HUES6 (cell line): ENCODE data around the gene NR2F1-AS1.
A peak's percentile ranks its signal among the peaks of the same experiment; 100 is the strongest.
"Not testable (repeated sequence)": the region's sequence is repeated elsewhere in the genome, so short reads cannot be mapped to it uniquely, and the experiment has no call there.

Source experiments
- H3K27ac ChIP-seq: 2 replicates; pipeline ENCODE4 v1.7.0; 2013; ENCODE audit warnings: low read depth, mild to moderate bottlenecking, low read length, inconsistent platforms
- H3K27me3 ChIP-seq: 2 replicates; pipeline ENCODE4 v1.6.1; 2013; ENCODE audit warnings: low read length; ENCODE audit not compliant: control insufficient read depth, insufficient read depth
- H3K36me3 ChIP-seq: 2 replicates; pipeline ENCODE4 v1.6.1; 2013; ENCODE audit warnings: low read length; ENCODE audit not compliant: control insufficient read depth, insufficient read depth
- H3K4me1 ChIP-seq: 2 replicates; pipeline ENCODE4 v1.6.1; 2013; ENCODE audit warnings: low read length; ENCODE audit not compliant: control insufficient read depth, insufficient read depth
- H3K4me3 ChIP-seq: 2 replicates; pipeline ENCODE4 v1.5.1; 2013; ENCODE audit warnings: low read depth, low read length
- H3K9ac ChIP-seq: one replicate; pipeline ENCODE4 v1.6.1; 2013; ENCODE audit warnings: mild to moderate bottlenecking, low read length
- H3K9me3 ChIP-seq: 2 replicates; pipeline ENCODE4 v1.6.1; 2013; ENCODE audit warnings: low read depth, low read length; ENCODE audit not compliant: control insufficient read depth, insufficient read depth

Gene NR2F1-AS1

GRCh38 chr5:93572101-93572607, 8.9 kb downstream of the NR2F1-AS1 start:
- Histone ChIP-seq H3K9ac (no peak overlapping the region), H3K27me3 (peaks cover 100% of the 10 kb centered on the region), H3K9me3 (no peaks in the 10 kb centered on the region), H3K27ac (no peak overlapping the region), H3K4me1 (peaks cover 30% of the 10 kb centered on the region), H3K4me3 (peak overlapping the region; percentile 64), H3K36me3 (no peaks in the 10 kb centered on the region)

GRCh38 chr5:93571114-93571949, 9.7 kb downstream of the NR2F1-AS1 start:
- peak overlapping the region; percentile 51 for H3K9ac ChIP-seq
- peaks cover 100% of the 10 kb centered on the region for H3K27me3 ChIP-seq
- no peak overlapping the region for H3K27ac ChIP-seq
- no peaks in the 10 kb centered on the region for H3K9me3 ChIP-seq
- H3K4me1 ChIP-seq: peaks cover 30% of the 10 kb centered on the region
- H3K36me3 ChIP-seq: no peaks in the 10 kb centered on the region
- peak overlapping the region; percentile 64 for H3K4me3 ChIP-seq

DNA sequence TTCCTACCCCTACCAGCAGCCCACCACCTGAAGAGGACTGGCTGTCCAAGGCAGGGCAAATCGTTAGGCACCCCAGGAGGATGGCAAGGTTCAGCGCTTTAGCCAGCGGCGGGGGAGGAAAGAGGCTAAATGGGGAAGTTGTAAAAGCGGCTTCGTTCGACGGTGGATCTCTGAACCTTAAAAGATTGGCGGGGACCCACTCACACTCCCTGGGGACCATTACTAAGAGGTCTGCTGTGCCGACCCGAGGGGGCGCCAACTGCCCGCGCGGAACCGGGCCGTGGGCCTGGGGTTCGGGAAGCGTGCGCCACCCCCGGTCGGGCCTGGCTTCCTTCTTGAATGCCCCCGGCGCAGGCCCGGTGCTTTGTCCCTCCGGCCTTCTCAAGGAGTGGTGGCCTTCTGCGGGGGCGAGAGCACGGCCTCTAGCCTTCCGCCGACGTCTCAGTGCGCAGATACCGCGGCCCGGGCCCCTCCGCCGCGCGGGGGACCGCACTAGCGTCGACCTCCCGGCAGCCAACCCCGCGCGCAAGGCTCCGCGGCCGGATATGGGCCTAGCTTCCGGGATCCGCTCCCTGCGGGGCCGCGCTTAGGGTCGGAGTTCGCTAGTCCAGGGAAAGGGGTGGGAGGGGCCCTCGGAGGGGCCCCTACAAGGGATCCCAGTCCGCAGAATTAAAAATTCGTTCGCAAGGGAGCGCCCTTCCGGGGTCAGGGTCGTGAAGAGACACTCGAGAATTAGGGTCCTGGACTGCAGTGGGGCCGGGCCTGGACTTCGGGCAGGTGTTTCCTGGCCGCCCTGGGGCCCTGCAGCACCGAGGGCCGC, 10.5 kb downstream of the NR2F1-AS1 start:
- Histone ChIP-seq H3K4me3 (peak overlapping the region; percentile 64), H3K27me3 (peaks cover 95% of the 10 kb centered on the region), H3K4me1 (peaks cover 30% of the 10 kb centered on the region), H3K9me3 (no peaks in the 10 kb centered on the region), H3K36me3 (no peaks in the 10 kb centered on the region), H3K27ac (no peak overlapping the region), H3K9ac (peak overlapping the region; percentile 51)

GRCh38 chr5:93569300-93570160, 11.5 kb downstream of the NR2F1-AS1 start:
- H3K4me3 ChIP-seq: peak overlapping the region; percentile 64
- no peak overlapping the region for H3K9ac ChIP-seq
- no peaks in the 10 kb centered on the region for H3K9me3 ChIP-seq
- H3K27me3 ChIP-seq: peaks cover 86% of the 10 kb centered on the region
- H3K27ac ChIP-seq: no peak overlapping the region
- no peaks in the 10 kb centered on the region for H3K36me3 ChIP-seq
- peaks cover 30% of the 10 kb centered on the region for H3K4me1 ChIP-seq

DNA sequence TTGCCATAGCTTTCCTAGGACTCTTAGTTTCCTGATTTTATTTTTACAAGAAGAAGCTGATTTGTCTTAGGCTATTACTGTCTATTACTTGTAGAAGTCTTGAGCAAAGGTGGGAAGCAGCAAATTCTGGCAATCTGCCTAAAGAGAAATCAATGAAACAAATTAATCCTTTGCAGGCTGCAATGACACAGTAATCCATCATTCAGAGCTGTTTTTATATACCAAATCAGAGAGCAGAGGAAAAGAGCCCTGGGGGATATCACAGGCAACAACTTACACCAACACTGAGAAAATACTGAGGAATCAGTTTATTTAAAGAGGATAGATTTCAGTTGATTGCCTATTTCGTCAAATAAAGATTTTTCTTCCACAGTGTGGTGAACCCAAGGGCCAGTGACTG, 13.6 kb downstream of the NR2F1-AS1 start:
- peaks cover 65% of the 10 kb centered on the region for H3K27me3 ChIP-seq
- H3K9me3 ChIP-seq: no peaks in the 10 kb centered on the region
- H3K4me1 ChIP-seq: peaks cover 20% of the 10 kb centered on the region
- no peak overlapping the region for H3K4me3 ChIP-seq
- no peaks in the 10 kb centered on the region for H3K36me3 ChIP-seq
- no peak overlapping the region for H3K27ac ChIP-seq
- no peak overlapping the region for H3K9ac ChIP-seq

DNA sequence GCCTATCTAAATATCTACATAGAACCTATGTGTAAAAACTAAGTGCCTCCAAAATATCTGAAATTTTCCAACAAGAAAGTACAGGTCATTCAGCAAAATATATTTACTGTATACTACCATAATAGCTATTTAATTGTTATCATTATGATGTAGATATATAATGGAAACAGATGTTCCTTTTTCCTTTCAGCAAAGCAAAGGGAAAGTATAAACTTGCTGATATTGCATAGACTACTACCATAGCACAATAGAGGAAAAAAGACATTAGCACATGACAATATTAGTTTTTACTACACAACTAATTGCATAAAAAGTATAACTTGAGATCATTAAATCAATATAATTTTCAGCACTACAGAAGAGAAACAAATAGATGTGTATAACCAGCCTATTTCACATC, 14.9 kb downstream of the NR2F1-AS1 start:
- no peaks in the 10 kb centered on the region for H3K9me3 ChIP-seq
- H3K4me3 ChIP-seq: no peak overlapping the region
- H3K36me3 ChIP-seq: no peaks in the 10 kb centered on the region
- H3K9ac ChIP-seq: no peak overlapping the region
- no peak overlapping the region for H3K27ac ChIP-seq
- peaks cover 51% of the 10 kb centered on the region for H3K27me3 ChIP-seq
- peaks cover 7% of the 10 kb centered on the region for H3K4me1 ChIP-seq

DNA sequence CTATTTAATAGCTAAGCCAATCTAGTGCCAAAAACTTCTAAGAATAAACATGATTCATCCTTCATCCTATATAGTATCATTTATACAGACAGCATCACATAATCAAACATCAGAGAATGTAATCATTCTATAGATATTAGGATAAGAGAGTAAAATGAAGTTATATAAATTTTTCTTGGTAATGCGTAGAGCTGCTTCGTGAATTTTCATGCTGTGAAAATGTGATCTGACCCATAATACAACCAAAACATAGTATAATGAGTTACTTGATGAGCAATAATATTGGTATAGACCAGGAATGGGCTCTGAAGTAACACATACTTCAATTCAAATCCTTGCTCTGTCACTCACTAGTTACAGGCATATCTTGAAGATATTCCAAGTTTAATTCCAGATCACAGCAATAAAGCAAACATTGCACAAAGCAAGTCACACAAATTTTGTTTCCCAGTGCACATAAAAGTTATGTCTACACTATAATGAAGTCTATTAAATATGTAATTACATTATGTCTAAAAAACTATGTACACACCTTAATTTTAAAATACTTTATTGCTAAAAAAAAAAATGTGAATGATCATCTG, 23.9 kb downstream of the NR2F1-AS1 start:
- H3K9ac ChIP-seq: no peak overlapping the region
- H3K4me1 ChIP-seq: no peaks in the 10 kb centered on the region
- no peaks in the 10 kb centered on the region for H3K9me3 ChIP-seq
- no peaks in the 10 kb centered on the region for H3K36me3 ChIP-seq
- no peak overlapping the region for H3K4me3 ChIP-seq
- H3K27me3 ChIP-seq: no peaks in the 10 kb centered on the region; the same call in 1 of the 2 replicates
- no peak overlapping the region for H3K27ac ChIP-seq

- H3K9me3 ChIP-seq, H3K9ac ChIP-seq, H3K4me3 ChIP-seq, H3K4me1 ChIP-seq, H3K27me3 ChIP-seq, H3K36me3 ChIP-seq, H3K27ac ChIP-seq: not testable (repeated sequence)
These were observed 31.4 kb downstream of the NR2F1-AS1 start for GRCh38 chr5:93549594-93549993.

DNA sequence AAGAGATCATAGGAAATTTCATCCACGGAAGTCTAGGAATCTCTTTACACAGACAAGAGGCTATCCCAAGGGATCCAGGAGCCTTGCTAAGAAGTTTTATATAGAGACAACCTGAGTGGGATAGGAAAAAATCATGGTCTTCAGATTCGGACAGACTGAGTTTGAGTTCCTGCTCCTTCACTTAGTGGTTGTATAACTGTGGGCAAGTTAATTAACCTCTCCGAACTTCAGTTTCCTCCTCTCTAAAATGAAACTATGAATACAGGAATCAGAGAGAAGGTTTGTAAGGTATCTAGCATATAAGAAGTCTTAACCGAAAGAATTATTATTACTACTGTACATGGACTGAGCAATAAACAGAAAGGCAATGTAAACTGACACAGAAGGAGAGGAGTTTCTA, 35.1 kb downstream of the NR2F1-AS1 start:
- Histone ChIP-seq H3K27ac (no peak overlapping the region), H3K9ac (no peak overlapping the region), H3K4me1 (no peaks in the 10 kb centered on the region), H3K9me3 (no peaks in the 10 kb centered on the region), H3K4me3 (no peak overlapping the region), H3K27me3 (no peaks in the 10 kb centered on the region), H3K36me3 (no peaks in the 10 kb centered on the region)

DNA sequence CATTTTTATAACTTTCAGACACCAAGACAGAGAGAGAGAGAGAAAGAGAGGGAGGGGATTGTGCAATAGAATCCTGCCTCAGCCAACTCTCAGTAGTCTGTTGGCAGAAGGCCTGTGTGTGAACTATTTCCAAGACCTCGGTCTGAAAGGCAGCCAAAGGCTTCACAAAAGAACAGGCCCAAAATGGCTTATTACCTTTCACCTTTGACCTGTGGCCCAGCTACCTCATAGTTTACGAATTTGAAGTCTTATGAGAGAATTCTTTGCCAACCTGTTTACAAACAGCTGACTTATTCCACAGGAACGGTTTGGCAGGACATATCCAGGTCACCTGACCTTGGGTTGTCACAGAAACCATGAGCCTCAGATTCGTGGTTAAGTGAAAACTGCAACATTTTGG, 48.6 kb downstream of the NR2F1-AS1 start:
- no peaks in the 10 kb centered on the region for H3K27me3 ChIP-seq
- no peak overlapping the region for H3K4me3 ChIP-seq
- H3K27ac ChIP-seq: no peak overlapping the region
- no peaks in the 10 kb centered on the region for H3K4me1 ChIP-seq
- H3K9ac ChIP-seq: no peak overlapping the region
- no peaks in the 10 kb centered on the region for H3K36me3 ChIP-seq
- H3K9me3 ChIP-seq: no peaks in the 10 kb centered on the region
